HepG2 (cell line): Measurements from ENCODE around the gene SPRR3. TPM values are rescaled to one million over a fixed set of nuclear protein-coding genes. Genes with fewer than 3 reads are reported as not detected.
"Not testable (repeated sequence)": the region's sequence is repeated elsewhere in the genome, so short reads cannot be mapped to it uniquely, and the experiment has no call there.

Experiments used
- ATAC-seq: fragments of 200-7000 bp; cut with Tn5 transposase; 3 replicates; pipeline ENCODE4 v1.9.1; 2020; ENCODE audit warnings: mild to moderate bottlenecking, moderate library complexity
- BruUV-seq: library from RNA; stranded (reverse); fragments of 400-500 nt; replicated peaks from 2 replicates; lab custom pipeline; 2021; lab: Mats Ljungman, UMichigan
- CTCF ChIA-PET: fragments of 300-600 bp; formaldehyde crosslinking; extraction: SDS; loops from one replicate; lab custom pipeline; 2021; ENCODE audit warnings: low total read pairs, inconsistent platforms, low intra/inter-chr PET ratio; lab: Yijun Ruan, JAX
- POLR2A ChIA-PET: fragments of 350-600 bp; sonication (Branson Sonifier 250); formaldehyde crosslinking; loops from one replicate; lab custom pipeline; 2020; ENCODE audit warnings: antibody characterized with exemption, inconsistent platforms; lab: Yijun Ruan, JAX
- DNase-seq: peaks from one replicate; pipeline ENCODE4 v3.0.0-alpha.2; 2015; ENCODE audit warnings: low spot score
- FAIRE-seq: peaks from 3 replicates; lab custom pipeline; 2011; peaks lifted over from hg19 to GRCh38; lab: Jason Lieb, UNC
- H2AFZ ChIP-seq: one replicate; pipeline ENCODE4 v1.6.1; 2011; ENCODE audit warnings: low read length, inconsistent platforms
- H3K27ac ChIP-seq: fragments of 300-600 bp; 3 replicates; pipeline ENCODE4 v1.8.0; 2011; ENCODE audit warnings: mixed run types, mild to moderate bottlenecking, mixed read lengths, low read length, inconsistent platforms; ENCODE audit not compliant: insufficient read depth; ENCODE audit errors: extremely low read length
- H3K27me3 ChIP-seq, 2 experiments: fragments of 200-600 bp in 1 of 2; 2 replicates in 1 of 2; 3 replicates in 1 of 2; pipeline versions ENCODE4 v1.6.0 to v1.8.0; 2011; ENCODE audit warnings: low read length in 2 of 2, mild to moderate bottlenecking in 2 of 2, moderate library complexity in 2 of 2, inconsistent platforms in 1 of 2; ENCODE audit not compliant: insufficient read depth in 2 of 2, control insufficient read depth in 1 of 2
- H3K36me3 ChIP-seq, 2 experiments: fragments of 200-600 bp in 1 of 2; replicated peaks in 1 of 2; 2 replicates in 1 of 2; 3 replicates in 1 of 2; pipeline versions ENCODE4 v1.5.1 to v1.8.0; 2011; ENCODE audit warnings: low read length in 2 of 2, inconsistent platforms in 1 of 2; ENCODE audit not compliant: insufficient read depth in 2 of 2, control insufficient read depth in 1 of 2
- H3K4me1 ChIP-seq: 2 replicates; pipeline ENCODE4 v1.5.1; 2012; ENCODE audit warnings: low read length, inconsistent platforms; ENCODE audit not compliant: insufficient read depth
- H3K4me2 ChIP-seq: 2 replicates; pipeline ENCODE4 v1.6.0; 2011; ENCODE audit warnings: low read depth, low read length, inconsistent platforms
- H3K4me3 ChIP-seq, 3 experiments: fragments of 200-600 bp in 1 of 3; sonication (generic), shearing (Covaris generic) in 1 of 3; replicated peaks in 1 of 3; 2 replicates each; pipeline ENCODE4 v1.5.1; 2011 to 2016; ENCODE audit warnings: low read length in 3 of 3, inconsistent platforms in 2 of 3, low read depth in 2 of 3, mild to moderate bottlenecking in 2 of 3, control low read depth in 1 of 3, mixed read lengths in 1 of 3; ENCODE audit not compliant: insufficient read depth in 1 of 3
- H3K79me2 ChIP-seq: one replicate; pipeline ENCODE4 v1.6.1; 2011; ENCODE audit warnings: low read length, inconsistent platforms; ENCODE audit not compliant: insufficient read depth
- H3K9ac ChIP-seq: 2 replicates; pipeline ENCODE4 v1.6.0; 2011; ENCODE audit warnings: mild to moderate bottlenecking, low read depth, low read length, inconsistent platforms; ENCODE audit not compliant: insufficient read depth
- H3K9me3 ChIP-seq: 2 replicates; pipeline ENCODE4 v1.5.1; 2012; ENCODE audit warnings: mild to moderate bottlenecking, low read length
- H4K20me1 ChIP-seq: 2 replicates; pipeline ENCODE4 v1.6.0; 2011; ENCODE audit warnings: inconsistent platforms, mild to moderate bottlenecking, low read length, moderate library complexity; ENCODE audit not compliant: insufficient read depth
- GPBP1L1 ChIP-seq: sonication (generic); formaldehyde crosslinking; IDR thresholded peaks from 2 replicates; pipeline ENCODE4 v1.5.0; 2020; ENCODE audit warnings: mild to moderate bottlenecking, missing genetic modification reagents
- KAT8 ChIP-seq: IDR thresholded peaks from 2 replicates; pipeline ENCODE4 v1.6.1; 2016; ENCODE audit warnings: missing genetic modification reagents, missing compliant biosample characterization
- MAFF ChIP-seq: IDR thresholded peaks from 2 replicates; pipeline ENCODE4 v1.6.1; 2011; ENCODE audit warnings: low read depth, low read length, improper control_type of control experiment
- MAFK ChIP-seq, 2 experiments: IDR thresholded peaks in 1 of 2; conservative IDR thresholded peaks in 1 of 2; 2 replicates each; pipeline ENCODE4 v1.6.1; 2011; ENCODE audit warnings: improper control_type of control experiment in 2 of 2, low read length in 2 of 2
- TARDBP ChIP-seq: sonication (generic); formaldehyde crosslinking; IDR thresholded peaks from 2 replicates; pipeline ENCODE4 v1.8.0; 2022; ENCODE audit warnings: mild to moderate bottlenecking, missing genetic modification reagents
- ZBTB20 ChIP-seq: sonication (generic); formaldehyde crosslinking; IDR thresholded peaks from 2 replicates; pipeline ENCODE4 v1.8.1; 2023; ENCODE audit warnings: missing genetic modification reagents, low read depth, mild to moderate bottlenecking, borderline replicate concordance
- ZNF567 ChIP-seq: sonication (generic); formaldehyde crosslinking; IDR thresholded peaks from 2 replicates; pipeline ENCODE4 v1.8.1; 2023; ENCODE audit warnings: mild to moderate bottlenecking, missing genetic modification reagents, borderline replicate concordance
- WGBS: methylation state at CpG from one replicate; pipeline ENCODE4 v1.1.6; 2017; ENCODE audit warnings: low lambda C conversion rate; 5-methylcytosine and 5-hydroxymethylcytosine counted together
- in situ Hi-C: cut with HindIII; loops from 2 replicates; pipeline ENCODE4 v1.10.0; 2017; ENCODE audit warnings: low pct_unique_long_range_greater_than_20kb; ENCODE audit not compliant: extremely low pct_ligation_motif_present
- intact Hi-C: fragments of 100-400 bp; cut with micrococcal nuclease; formaldehyde crosslinking; loops from one replicate; pipeline ENCODE4 v1.10.0; 2022; ENCODE audit not compliant: unreplicated experiment
- polyA plus RNA-seq, 8 experiments: library from polyadenylated mRNA; depleted of rRNA in 3 of 8; stranded (reverse) in 7 of 8; unstranded in 1 of 8; fragments of >200 nt; fragmentation: Illumina TruSeq in 4 of 8; extraction: Trizol in 4 of 8; gene quantifications; 2 replicates each; pipeline versions ENCODE4 v1.2.1 to v1.2.3, GENCODE V29; 2011 to 2016; ENCODE audit warnings: low read depth in 4 of 8, missing spikeins in 1 of 8, mixed read lengths in 1 of 8; ENCODE audit not compliant: insufficient read depth in 1 of 8
- total RNA-seq, 5 experiments: library from RNA; depleted of rRNA; stranded (reverse); fragments of >200 nt; fragmentation: Illumina TruSeq; extraction: Trizol; gene quantifications; 2 replicates each; pipeline ENCODE4 v1.2.3, GENCODE V29; 2016; ENCODE audit warnings: low read depth in 1 of 5
- TF ChIP-seq, protein P1 (sequence below): sonication (generic); formaldehyde crosslinking; conservative IDR thresholded peaks from 2 replicates; pipeline ENCODE4 v1.8.1; 2023; ENCODE audit warnings: missing genetic modification reagents

Gene SPRR3
- total and polyA plus RNA-seq, 2 of the 13 experiments (the other 11 are each of a cell fraction or from before 2014, with no cell fraction given), result not detected

DNA sequence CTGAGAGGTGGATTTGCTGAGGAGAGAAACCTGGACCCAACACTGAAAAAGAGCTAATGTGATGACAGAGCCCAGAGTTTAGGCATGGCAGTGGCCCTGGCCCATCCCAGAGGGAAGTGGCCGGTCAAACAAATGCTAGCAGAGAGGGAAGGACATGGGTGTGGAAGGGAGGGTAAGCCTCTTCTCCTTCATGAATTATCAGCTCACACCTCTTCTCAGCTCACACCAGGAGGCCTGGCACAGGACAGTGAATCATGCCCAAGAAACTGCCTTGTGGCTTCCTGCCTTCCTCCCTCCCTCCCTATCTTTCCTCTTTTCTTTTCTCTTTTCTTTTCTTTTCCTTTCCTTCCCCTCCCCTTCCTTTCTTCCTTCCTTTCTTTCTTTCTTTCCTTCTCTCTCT lies 1.3 kb upstream of the SPRR3 start (continued):
- no peak for TF ChIP-seq ZBTB20 (CRISPR knock-in tag)
- TF ChIP-seq GPBP1L1, result no peak
- no peak for TF ChIP-seq TARDBP (CRISPR knock-in tag)
- no peak for TF ChIP-seq ZNF567 (CRISPR knock-in tag)
- TF ChIP-seq KAT8, result no peak
- TF ChIP-seq, protein P1, sequence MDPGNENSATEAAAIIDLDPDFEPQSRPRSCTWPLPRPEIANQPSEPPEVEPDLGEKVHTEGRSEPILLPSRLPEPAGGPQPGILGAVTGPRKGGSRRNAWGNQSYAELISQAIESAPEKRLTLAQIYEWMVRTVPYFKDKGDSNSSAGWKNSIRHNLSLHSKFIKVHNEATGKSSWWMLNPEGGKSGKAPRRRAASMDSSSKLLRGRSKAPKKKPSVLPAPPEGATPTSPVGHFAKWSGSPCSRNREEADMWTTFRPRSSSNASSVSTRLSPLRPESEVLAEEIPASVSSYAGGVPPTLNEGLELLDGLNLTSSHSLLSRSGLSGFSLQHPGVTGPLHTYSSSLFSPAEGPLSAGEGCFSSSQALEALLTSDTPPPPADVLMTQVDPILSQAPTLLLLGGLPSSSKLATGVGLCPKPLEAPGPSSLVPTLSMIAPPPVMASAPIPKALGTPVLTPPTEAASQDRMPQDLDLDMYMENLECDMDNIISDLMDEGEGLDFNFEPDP (CRISPR knock-in tag), result no peak
- TF ChIP-seq, all 625 proteins: peak for 0

DNA sequence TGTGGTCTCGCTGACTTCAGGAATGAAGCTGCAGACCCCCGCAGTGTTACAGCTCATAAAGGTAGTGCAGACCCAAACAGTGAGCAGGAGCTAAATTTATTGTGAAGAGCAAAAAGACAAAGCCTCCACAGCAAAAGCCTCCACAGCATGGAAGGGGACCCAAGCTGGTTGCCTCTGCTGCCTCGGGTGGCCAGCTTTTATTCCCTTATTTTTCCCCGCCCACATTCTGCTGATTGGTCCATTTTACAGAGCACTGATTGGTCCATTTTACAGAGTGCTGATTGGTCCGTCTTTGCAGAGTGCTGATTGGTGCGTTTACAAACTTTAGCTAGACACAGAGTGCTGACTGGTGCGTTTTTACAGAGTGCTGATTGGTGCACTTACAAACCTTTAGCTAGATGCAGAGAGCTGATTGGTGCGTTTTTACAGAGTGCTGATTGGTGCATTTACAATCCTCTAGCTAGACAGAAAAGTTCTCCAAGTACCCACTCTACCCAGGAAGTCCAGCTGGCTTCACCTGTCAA lies 9.7 kb downstream of the SPRR3 start:
- in situ Hi-C loops, H3K4me3 ChIP-seq, H3K27ac ChIP-seq, POLR2A ChIA-PET, H3K36me3 ChIP-seq, BruUV-seq, H4K20me1 ChIP-seq, CTCF ChIA-PET, H3K27me3 ChIP-seq, H3K4me2 ChIP-seq, H3K9me3 ChIP-seq, H3K9ac ChIP-seq, H3K79me2 ChIP-seq, ATAC-seq, H3K4me1 ChIP-seq, intact Hi-C loops, FAIRE-seq, DNase-seq, H2AFZ ChIP-seq: not testable (repeated sequence)
- peak in 1 of 2 experiments; percentile 60; a peak in 3 of 4 replicates for TF ChIP-seq MAFK (conservative IDR thresholded peaks at IDR 0.05 in 1 of 2, IDR thresholded peaks at IDR 0.05 in 1 of 2; ENCODE audit: low read length in 2 of 2)
- peak; percentile 43; the same call in 1 of the 2 replicates for TF ChIP-seq MAFF
- 15% methylated on average over 8 of the region's 8 CpGs for WGBS

GRCh38 chr1:153021829-153022228 lies 20.3 kb downstream of the SPRR3 start:
- BruUV-seq, CTCF ChIA-PET: not testable (repeated sequence)

More at GRCh38 chr1:153021829-153022228, 20.3 kb downstream of the SPRR3 start:
- H3K4me1 ChIP-seq, in situ Hi-C loops, H2AFZ ChIP-seq, H4K20me1 ChIP-seq, H3K9ac ChIP-seq, H3K36me3 ChIP-seq, intact Hi-C loops, H3K79me2 ChIP-seq, FAIRE-seq, ATAC-seq, H3K27me3 ChIP-seq, H3K4me2 ChIP-seq, H3K4me3 ChIP-seq, H3K27ac ChIP-seq, H3K9me3 ChIP-seq, DNase-seq, POLR2A ChIA-PET: not testable (repeated sequence)
- 6% methylated on average over 2 of the region's 2 CpGs for WGBS
